DMS114 treated with DMSO at 0.1 percent for 48 hours (cell line): ENCODE measurements around the gene ADAMTS16.

Source experiments
- DNase-seq: peaks from one replicate; lab custom pipeline; 2025; ENCODE audit not compliant: unreplicated experiment; lab: John Stamatoyannopoulos, UW

Gene ADAMTS16

DNA sequence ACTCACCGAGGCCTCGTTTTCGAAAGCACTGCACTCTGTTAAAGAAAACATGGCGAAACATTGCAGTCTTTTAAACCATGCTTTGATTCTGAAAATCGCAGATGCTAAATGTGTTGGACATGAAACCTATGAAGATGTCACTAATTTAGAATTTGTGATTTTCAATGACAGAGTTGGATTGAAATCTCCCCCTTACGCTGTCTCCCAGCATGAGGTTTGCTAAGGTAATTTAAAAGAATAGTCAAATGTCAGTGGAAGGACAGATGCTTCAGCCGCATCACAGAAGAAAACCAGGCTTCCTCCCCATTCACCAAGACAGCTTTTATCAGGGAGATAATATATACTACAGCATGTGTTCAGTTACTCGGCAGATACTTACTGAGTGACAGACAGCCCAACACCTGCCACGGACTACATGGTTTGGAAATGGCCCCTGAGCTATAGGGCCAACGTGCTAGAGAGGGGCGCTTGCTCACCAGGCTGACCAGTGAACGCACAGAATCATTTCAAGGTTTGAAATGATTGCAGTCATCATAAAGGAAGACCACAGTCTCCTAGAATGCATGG is 136.9 kb downstream of the ADAMTS16 start:
- DNase-seq: no peak

DNA sequence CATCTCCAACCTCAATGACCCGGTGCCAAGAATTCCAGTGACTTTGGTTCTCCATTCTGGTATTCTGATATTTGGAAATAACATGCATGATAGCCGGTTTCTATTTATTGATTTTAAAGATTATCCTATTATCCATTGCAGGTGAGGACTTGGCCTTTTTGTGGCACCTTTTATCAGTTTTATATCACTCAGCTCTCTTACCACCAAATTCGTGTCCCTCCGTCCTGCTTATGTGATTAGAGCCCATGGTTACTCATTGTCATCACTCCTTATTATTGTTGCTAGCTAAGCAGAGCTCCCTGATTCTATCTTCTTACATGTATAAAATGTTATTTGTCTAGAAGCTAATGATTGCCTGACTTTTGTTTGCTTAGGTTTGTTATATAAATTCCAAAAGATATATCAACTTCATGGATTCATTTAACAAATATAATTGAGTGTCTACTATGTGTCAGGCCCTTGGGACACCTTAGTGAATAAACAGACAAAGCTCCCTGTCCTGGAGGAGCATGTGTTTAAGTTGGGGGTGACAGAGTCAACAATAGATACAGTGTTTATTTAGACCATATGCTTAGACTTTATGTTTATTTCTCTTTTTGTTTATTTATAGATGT is 138.2 kb downstream of the ADAMTS16 start:
- no peak for DNase-seq

DNA sequence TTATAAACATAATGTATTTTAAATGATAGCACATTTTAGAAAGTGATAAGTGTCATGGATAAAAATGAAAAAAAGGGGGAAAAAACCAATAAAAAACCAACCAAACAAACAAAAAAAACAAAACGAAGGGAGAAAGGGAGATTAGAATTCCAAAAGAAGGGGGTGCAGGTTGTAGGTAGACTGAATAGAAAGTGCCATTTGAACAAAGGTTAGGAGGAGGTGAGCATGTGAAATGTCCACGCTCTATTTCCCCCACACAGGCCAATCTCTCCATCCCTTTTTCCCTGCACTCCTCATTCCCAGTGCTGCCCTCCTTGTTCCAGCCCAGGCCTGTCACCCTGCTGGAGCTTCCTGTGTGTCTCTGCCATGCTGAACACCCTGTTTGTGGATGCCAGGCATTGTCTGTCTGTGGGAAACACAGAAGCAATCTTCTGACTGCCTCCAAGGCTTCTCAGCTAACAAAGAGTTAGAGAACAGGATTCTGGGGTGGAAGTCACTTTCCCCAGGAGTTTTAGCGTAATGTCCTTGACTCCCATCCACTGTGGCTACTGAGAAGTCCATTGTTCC is 138.8 kb downstream of the ADAMTS16 start:
- no peak for DNase-seq

DNA sequence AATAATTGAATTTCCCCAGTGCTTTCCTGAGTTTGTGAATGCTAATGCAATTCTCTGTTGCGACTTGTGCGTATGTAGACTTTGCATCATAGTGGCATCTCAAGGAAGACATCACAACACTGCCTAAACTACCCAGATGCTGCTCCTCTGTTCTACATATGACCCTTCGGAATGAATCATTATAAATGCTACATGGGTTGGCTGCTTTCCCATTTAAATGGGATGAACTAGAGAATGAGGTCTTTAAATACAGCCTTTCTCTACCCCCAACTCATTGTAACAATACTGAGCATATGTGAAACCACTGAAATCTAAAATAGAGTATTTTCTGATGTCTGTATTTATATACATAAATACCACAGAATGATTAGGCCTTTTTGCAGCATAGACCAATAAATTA is 145.8 kb downstream of the ADAMTS16 start:
- DNase-seq: no peak

DNA sequence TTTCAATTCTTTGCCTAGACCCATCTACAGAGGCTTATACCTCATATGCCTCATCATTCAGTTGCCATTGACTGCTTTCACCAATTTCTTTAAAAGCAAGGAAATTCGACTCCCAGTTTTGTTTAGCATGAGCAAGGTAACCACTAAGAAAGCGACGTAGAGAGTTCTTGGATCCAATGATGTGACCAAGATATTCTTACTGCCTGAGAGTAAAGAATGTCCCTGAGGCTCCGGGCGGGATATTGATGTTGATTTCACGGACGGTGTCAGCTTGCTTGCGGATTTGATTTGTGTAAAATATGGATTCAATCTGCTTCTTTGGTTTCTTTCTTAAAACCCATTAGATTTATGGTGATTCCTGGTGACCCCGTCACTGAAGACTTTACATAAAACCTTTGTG is 147.3 kb downstream of the ADAMTS16 start:
- DNase-seq: no peak

DNA sequence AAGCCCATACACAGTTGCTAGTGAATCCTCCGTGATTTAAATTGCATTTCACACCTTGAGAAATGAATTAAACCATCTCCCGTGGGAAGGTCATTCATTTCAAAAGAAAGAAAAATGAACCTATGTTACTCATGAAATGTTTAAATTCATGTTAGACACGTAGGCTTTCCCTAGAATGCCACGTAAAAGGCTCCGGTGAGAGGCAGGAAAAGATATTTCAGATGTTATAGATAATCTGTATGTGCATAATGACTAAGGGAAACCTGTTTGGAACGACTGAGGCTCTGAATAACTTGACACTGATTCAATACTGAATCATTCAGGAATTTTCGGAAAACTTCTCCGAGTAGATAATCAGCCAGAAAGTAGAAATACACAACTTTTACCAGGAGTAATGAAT is 148.1 kb downstream of the ADAMTS16 start:
- no peak for DNase-seq

DNA sequence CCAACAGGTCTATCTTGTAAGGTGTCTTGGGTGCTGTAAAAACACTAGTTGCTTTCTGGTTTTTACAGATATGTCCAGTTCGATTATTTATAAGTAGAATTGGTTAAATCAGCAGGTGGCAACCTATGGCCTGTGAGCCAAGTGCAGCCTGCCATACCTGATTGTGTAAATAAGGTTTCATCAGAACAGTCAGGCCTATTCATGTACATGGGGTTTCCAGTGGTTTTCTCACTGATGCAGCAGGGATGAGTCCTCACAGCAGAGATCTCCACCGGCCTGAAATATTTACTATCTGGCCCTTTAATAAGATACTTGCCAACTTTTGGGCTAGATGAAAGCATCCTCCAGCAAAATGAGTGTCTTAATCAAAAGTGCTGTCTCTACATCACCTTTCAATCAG is 149.4 kb downstream of the ADAMTS16 start:
- no peak for DNase-seq

DNA sequence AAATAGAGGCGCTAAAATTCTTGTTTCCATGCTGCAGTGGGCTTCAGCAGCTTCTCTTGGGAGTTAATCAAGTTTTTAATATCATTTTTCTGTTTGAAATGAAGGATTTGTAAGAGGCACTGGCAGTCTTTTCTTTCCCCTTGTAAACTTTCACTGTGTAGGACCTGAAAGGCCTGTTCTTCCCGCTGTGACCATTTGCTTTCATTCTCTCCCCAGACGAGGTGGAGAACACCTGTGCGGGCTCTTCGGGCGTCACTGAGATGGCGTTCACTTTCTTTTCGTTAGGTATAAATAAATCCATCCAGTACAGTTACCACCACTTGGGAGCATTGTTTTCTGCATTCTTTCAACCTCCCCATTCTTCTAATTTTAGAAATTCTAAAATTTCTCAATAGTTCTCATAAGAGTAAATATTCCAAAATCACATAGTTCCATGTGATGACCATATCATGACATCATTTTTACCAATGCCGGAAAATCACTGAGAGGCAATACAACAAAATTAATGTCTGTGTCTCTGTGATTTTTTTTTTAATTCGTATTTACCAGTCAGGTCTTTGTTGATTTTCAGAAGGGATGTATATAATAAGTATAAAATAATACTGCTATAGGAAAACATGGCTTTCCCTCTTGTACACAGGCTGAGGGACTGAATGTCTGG is 150.7 kb downstream of the ADAMTS16 start:
- DNase-seq: no peak

DNA sequence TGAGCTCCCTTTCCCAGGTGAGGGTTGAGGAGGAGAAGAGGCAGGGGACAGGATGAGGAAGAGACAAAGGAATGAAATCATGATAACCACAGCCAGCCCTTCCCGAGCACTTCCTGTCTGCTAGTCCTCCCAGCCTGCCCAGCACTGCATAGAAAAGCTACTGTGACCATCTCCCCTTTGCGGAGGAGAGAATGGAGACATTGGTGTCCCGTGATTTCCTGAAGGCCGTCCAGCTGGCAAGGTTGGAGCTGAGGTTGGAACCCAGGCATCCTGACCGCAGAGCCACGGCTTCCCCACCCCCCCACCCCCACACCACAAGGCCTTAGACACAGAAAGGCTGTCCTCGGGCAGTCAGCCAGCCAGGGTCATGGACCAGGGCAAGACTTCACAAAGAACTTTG is 151.2 kb downstream of the ADAMTS16 start:
- DNase-seq: no peak

DNA sequence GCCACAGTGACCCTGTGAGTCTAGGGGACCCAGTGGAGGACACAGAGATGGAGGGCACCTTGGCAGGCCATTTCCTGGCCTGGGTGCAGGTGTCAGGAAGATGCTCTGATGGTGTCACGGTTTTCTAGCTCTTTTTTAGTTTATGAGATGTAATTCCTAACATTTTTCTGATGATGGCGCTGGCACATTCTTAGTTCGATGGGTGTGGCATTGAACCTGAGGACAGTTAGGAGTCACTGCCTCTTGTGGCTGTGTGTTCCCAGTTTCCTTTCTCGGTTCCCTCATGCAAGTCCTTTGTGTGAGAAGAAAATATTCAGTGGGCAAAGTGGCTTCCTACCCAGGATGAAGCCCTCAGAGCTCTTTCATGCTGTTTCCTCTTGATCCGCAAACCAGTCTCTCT is 152.9 kb downstream of the ADAMTS16 start:
- no peak for DNase-seq

DNA sequence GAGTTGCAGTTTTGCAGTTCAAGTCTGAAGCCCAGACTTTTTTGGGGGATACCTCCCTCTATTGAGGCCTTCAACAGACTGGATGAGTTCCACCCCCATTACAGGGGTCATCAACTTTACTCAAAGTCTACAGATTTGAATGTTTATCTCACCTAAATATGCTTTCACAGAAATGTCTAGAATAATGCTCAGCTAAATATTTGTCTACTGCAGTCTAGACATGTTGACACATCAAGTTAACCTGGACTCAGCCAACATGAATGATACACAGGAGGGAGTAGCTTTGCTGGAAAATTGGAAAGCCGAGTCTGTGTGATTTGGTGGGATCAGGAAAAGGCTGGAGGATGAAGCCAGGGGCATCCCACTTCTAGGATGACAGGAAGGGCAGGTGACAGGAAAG is 154.3 kb downstream of the ADAMTS16 start:
- no peak for DNase-seq

DNA sequence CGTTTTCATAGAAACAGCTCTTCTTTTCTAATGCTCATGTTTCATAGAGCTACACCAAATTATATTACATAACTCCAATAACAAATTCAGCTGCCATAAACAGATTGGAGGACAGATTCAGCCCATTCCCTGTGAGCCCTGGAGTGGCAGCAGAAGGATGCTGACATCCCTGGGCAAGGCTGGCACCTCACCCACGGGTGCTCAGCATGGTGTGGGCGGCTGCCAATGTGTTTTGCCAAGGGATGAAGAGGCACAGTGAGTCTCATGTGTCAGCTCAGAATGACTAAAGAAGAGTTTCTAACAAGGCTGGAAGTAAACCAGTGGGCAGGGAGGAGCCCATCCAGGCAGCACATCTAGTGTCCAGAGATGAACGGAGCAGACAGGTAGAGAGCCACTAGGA is 155.2 kb downstream of the ADAMTS16 start:
- no peak for DNase-seq

DNA sequence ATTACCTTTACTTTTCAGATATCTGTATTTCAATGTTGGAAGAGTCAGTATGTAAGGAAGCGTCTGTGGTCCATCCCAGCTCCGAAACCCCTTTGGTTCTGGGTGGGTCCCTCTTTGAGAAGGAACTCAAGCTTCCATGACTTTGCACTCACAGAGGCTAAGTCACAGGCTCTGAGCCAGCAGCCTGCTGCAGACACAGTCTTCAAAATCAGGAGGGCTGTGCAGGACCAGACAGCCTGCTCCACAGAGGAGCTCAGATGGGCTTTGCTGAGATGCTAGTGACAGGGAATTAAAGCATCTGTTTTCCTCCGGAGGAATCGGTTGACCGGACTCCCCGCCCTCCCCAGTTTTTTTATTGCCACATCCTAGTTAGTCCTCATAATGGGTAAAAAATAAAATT is 155.9 kb downstream of the ADAMTS16 start:
- no peak for DNase-seq

DNA sequence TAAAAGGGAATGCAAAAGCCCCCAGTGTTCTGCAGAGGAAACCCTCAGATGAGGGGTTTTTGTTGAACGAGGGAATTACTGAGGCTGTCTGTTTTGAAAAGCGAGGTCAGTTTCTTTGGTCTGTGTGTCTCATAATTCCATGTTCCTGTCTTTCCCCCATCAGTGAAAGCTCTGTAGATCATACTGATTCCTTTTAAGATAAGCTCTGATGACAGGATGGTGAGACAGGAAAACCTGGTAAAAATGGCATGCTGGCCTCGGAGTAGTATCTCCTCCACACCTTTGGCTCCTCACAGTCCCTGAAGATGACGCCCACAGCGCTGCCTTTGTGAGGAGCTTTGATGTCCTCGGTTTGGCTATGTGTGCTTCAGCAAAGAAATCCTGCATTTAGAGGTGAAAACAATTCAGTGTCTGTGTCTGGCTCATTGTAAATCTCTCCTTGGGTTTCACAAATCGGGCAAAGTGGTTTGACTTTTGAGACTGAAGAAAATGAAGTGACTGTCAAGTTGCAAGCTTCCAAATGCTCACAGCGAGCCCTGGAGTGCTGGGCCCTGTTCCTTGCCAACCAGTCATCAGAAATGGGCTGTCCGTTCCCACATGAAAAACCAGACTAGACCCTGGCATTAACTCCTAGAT is 157.4 kb downstream of the ADAMTS16 start:
- DNase-seq: no peak

DNA sequence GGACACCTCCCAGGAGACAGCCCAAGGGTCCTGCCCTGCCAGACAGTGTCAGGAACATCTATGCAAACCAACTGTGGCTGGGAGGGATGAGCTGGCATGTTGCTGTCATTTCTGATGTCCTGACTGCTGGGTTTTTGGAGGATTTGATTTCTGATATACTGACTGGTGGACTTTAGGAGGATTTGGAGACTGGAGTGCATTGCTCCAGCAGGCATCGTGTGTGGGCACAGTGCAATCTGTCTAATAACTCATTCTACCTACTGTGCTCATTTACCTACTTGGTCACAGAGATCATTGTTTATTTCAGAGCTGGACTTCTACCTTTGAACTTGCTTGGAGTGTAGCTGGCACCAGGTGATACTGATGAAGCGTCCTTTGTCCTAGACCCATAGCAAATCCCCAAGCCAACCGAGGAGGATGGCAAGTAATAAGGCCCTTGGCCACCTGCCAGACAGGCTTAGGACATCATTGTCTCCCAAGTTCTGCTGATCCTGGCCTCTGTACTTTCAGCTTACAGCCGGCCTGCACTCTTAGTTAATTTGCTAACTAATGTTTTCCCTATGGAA is 158.0 kb downstream of the ADAMTS16 start:
- DNase-seq: no peak

DNA sequence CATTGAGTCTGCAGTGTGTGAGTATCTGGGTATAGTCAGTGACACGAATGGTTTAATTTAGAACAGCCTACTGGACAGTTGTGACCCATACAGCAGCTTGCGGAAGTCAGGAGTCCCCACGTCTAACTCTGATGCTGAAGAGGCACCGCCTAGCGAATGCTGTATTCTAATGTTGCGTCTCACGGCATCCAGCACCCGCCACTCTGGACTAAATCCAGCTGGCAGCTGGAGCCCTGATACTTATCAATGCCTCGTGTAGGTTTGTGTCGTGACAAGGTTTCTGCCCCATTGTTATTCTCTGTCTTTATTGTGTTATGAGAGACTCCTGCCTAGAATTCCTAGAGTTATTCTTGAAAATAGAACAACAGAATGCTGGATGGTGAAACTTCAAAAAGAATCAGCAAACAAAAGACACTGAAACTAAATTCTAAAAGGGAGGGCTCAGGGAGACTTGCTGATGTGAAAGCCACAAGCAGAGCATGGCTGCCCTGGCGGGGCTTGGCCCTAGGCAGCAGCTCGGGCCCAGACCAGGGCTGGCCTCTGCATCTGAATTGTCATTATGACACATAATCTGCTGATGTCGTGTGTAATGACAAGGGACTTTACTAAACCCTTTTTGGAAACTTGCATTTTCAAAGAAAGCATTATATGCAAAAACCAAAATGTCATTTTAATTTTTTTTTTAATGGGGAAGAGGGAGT is 158.9 kb downstream of the ADAMTS16 start:
- no peak for DNase-seq

DNA sequence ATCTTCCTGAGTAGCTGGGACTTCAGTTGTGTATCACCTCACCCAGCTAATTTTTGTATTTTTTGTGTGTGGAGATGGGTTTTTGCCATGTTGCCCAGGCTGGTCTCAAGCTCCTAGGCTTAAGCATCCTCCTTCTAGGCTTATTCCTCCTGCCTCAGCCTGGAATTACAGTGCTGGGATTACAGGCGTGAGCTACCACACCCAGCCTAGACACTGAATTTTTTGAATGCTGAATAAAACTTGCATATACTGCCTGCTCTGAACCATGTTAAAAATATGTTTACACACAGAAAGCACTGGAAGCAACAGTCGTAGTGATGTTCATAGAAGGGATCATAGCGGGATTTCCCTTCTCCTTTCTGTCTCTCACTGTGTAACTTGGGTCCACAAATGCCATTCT is 161.0 kb downstream of the ADAMTS16 start:
- DNase-seq: no peak

DNA sequence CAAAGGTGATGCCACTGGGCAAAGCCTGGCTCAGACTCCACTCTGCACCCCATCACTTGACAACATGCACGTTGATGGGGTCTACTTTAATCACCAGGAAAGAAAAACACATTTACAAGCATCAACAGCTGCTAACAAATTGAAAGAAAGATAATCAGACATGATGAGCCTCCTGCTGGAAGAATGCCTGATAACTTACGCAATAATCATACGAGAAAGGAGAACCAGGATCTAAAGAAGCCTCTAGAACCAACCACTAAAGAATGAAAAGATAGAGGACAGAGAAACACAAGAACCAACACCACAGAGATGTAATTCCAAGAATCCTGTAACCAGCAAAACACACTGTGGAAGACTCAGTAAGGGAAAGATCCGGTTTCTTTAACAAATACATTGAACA is 162.1 kb downstream of the ADAMTS16 start:
- DNase-seq: no peak

DNA sequence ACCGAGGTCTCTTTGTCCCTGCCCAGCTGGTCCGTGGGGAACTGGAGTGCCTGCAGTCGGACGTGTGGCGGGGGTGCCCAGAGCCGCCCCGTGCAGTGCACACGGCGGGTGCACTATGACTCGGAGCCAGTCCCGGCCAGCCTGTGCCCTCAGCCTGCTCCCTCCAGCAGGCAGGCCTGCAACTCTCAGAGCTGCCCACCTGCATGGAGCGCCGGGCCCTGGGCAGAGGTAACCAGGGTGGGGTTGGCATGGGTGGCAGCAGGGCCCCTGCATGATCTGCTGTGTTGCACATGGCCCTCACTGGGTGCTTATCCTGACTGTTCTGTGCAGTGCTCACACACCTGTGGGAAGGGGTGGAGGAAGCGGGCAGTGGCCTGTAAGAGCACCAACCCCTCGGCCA is 163.1 kb downstream of the ADAMTS16 start:
- DNase-seq: no peak

DNA sequence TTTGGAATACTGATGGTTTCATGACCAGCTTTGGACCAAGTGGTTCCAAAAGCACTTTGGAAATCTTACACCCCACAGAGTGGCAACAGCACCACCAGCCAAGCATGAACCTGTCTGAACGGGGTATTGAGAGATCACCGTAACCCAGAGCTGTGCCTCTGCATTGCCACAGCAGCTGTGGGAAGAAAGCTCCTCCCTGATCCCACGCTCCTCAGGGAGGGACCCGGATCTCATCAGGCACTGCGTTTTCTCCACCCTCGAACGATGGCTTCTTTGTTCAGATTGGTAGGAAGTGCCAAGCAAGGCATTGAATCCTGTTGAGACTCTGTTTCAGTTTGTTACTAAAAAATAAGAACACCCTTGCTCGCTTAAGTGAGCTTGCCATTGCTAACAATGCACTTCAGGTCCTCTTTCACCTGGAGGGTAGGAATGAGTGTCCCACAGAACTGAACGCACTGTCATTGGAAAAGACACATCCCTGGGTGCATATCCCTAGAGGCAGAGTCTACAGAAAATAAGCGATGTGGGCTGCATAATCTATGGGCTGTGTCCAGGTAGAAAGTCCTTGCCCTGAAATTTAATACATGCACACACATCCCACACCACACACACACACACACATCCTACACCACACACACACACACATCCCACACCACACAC is 164.4 kb downstream of the ADAMTS16 start:
- DNase-seq: no peak

DNA sequence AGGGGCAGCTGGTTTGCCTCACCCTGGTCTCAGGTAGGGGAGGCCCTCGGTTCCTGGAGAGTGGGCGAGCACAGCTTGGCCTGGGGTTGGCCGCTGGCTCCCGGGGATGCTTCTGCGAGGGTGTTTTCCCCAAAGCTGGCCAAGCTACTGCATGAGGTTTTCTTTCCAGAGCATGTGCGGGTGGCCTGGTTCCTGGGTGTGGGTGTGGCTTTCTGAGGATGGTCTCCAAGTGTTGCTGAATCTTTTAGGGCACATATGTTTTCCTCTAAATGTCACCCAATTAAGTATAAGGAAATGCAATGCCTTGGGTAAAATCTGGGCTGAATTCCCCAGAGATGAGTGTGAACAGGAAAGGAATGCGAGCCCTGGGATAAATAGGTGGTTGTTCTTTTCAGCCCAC is 166.6 kb downstream of the ADAMTS16 start:
- DNase-seq: no peak
